GM04503 (cell line): ENCODE results near the gene ASB7.
"Not testable (repeated sequence)": the region's sequence is repeated elsewhere in the genome, so short reads cannot be mapped to it uniquely, and the experiment has no call there.

Experiments
- DNase-seq: peaks from one replicate; pipeline ENCODE4 v3.0.0-alpha.2; 2012; ENCODE audit warnings: low read depth

ASB7 gene

DNA sequence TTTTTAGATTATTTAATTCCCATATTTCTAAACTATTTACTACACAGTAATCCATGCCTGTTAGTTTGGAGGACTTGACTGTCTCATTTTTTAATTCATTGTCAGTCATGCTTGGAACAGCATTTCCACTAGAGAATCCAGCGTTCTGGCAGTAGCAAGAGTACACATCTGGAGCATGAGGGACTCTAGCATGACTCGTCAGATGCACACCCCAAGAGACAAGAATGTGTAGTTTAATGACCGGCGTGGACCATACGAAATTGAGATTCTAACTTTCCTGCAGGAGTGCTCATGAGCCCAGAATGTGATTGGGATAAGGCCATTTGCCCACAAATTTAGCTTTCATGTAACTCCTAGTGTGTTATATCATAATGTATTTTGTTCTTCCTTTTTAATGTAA is 48.9 kb downstream of the ASB7 start:
- peak; percentile 25 for DNase-seq

DNA sequence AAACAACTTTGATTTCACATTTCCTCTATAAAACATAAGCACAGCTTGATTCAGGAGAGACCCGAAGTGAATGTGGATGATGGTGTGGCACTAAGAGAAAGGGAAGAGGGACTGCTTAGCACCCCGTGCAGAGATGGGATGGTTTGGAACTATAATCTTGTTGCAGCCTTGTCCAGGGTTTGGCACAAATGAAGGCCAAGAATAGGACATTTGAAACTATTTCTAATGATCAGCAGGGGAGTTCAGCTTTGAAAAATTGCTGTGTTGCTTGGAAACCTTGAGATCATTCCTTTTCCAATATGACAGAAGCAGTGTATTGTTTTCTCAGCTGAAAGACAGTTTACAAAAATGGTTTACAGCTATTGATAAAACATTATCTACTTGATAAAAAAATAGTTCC is 49.7 kb downstream of the ASB7 start:
- DNase-seq: no peak

DNA sequence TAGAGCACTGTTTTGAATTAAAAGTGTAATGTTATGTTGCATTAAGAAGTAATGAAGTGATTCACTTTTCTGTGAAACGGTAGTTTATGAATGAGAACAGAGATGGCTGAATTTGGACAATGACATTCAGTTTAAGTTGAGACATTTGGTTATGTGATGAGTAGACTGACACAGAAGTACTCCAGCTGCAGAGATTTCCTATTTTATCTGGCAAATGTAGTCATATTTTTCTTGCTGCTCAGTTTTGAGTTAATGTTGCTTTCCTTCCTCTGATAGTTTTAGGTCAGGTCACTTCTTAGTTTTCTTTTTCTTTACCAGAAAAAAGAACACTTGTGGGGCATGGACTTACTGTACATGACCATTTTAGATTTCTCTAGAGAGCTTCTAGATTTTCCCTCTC is 51.2 kb downstream of the ASB7 start:
- DNase-seq: no peak

DNA sequence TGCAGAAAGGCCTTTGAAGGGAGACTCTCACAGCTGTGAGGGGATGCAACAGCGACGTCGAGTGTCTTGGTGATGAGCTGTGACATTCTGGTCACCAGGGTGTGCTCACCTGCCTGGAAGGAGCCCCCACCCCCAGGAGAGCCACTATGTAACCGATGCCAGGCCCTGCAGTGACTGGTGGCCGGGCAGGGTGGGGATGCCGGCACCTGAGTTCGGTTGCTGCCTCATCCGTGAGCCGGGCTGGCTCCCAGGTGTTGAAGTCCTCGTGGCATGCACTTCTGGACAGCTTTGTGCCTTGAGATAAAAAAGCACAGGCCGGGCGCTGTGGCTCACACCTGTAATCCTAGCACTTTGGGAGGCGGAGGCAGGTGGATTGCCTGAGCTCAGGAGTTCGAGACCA is 56.5 kb downstream of the ASB7 start:
- DNase-seq: no peak

DNA sequence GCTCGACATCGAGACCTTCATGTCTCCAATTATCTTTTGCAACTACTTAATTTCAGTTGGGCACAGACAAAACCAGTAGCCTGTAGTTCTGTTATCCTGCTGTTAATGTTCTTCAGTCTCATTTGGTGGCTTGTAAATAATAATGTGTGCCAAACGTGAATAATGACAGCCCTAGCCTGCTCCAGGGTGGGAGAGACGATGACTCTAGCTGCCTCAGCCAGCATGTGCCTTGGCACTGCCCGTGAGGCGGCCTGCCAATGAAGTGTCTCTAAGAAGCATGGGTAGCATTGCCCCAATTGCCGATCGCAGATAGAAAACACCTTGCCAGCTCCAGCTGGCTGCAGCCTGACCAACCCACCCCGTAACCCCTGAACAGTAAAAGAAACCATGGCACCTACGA is 58.8 kb downstream of the ASB7 start:
- DNase-seq: no peak

DNA sequence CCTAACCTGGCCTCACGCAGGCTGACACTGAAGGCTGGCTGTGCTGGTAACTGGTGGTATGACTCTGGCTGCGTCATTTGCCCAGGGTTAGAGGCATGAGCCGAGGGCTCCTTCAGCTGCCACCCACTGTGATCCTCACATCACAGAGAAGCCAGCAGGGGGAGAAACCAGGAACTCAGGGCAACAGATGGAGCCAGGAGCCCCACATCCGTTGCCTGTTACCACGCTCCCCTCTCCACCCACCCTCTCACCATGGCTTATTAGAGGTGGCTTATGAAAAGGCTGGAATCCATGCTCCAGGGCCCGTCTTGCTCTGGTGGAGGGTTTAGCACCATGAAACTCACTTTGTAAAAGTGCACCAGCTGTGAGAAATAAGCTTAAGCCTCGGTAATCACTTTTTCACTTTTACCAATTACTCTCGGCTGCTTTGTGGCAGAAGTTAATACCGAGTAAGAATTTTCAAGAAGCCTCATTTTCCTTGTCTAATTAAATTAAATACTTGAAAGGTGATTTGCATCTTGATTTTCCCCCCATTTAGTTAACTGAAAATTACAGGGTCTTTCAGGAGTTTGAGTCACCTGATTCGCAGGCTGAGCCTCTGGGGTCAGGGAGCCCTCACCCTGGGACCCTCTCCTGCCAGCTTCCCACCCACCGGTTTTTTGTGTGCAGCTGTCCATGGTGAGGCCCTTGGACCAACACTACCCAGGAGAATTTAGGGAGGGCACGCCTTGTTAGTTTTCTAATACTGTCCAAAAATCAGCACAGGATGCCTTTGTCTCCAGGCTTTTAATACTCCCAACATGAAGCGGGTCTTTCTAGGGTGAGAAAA is 60.9 kb downstream of the ASB7 start:
- no peak for DNase-seq

GRCh38 chr15:100663915-100664281 is 61.5 kb downstream of the ASB7 start:
- DNase-seq: no peak

GRCh38 chr15:100665570-100665969 is 63.2 kb downstream of the ASB7 start:
- DNase-seq: no peak

DNA sequence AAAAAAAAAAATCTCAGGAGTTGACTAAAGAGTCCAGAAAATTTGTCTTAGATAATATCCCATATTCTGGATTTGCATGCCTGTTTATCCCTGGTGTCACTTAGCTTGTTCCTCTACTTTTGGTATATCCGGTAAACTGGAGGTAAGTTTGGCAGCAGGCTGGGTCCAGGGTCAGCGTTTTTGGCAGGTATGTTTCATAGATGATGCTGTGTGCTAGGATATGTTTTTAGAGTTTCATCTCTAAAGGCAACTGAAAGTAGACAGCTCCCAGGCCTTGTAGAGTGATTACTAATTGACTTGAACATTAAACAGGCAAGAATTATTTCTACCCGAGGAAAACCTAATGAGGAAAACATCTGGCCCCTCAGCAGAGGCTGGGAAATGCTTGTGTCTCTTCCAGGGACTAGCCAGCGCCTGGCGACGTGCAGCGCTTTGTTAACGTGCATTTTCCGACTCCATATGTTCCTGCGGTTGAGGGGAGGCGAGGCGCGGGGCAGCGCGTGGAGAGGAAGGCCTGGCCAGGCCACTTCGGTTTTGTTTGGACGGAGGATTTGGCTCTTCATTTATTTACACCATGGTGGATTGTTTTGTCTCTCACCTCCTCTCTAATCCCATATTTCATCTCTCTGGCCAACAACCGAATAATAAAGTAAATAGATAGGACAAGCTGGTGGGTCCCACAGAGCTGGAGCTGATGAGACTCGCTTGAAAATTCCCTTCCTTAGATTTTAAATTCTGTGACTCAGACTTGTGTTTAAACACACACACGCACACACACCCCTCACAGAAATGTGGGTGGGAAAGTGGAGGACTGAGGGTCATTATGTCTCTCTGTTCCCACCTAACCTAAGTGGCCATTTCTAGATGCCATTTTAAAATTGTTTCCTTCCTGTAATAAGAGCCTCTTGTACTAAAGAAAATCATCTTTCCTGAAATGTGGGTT is 65.3 kb downstream of the ASB7 start:
- DNase-seq: no peak

DNA sequence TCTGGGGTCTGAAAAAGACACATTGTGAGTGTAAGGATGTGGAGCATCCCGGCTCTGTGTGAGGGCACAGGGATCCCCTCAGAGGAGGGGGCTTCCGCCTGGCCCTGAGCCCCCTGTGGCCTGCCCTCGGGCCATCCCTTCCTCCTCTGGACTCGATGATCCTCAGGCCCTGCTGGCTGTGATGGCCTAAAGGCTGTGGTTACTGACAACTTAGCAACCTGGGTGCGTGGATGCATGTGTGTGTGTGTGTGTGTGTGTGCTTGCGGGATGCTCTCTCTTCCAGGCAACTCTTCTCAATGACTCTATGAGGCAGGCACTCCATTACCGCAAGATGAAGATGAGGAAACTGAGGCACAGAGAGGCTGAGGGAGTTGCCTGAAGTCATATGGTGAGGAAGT is 66.0 kb downstream of the ASB7 start:
- no peak for DNase-seq

GRCh38 chr15:100669260-100669659 is 66.9 kb downstream of the ASB7 start:
- DNase-seq: no peak

DNA sequence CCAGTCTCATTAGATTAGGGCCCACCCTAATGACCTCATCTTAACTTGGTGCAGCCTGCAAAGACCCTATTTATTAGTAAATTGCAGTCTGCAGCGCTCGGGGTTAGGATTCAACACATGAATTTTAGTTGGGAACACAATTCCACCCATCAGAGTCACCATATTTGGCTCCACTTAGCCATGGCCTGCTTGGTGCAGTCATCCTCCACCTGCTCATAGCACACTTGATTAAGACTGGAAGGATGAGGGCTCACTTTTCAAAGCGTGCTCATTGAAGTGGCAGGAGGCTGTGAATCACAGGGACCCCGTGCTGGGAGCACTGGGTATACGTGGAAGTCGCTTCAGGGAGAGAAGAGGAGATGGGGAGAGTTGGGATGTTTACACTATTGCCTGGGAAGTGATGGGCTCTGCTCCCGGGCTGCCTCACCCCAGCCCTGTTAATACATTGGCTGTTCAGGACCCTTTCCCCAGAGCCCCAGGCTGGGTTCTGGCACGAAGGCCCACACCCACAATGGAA is 68.2 kb downstream of the ASB7 start:
- no peak for DNase-seq

- no peak for DNase-seq
These were observed 68.8 kb downstream of the ASB7 start for GRCh38 chr15:100671124-100671680.

DNA sequence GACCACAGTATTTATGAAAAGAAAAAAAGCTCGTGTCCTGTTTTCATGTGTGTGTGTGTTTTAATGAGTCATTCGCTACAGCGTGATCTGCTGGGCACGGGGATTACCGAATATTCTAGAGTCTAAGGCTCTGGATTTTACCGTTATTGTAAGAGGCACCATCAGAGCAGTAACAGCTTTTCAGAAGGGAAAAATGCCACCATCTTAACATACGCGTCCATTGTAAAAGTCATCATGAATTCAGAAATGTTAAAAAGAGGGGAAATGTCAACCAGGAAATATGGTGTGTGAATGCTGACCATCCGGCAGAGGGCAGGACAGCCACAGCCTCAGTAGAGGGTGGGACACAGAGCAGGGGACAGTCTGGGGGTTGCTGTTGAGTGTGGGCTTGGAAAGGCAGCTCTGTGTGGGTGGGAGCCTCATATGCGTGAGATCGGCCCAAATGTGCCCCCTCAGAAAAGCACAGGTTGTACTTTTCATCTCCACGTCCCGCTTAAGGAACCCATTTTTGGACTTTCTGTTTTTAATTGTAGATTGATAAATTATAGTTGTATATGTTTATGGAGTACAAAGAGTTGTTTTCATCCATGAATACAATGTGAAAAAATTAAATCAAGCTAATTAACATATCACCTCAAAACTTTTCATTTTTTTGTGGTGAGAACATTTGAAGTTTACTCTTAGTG is 69.6 kb downstream of the ASB7 start:
- DNase-seq: no peak

- no peak for DNase-seq
These were observed 70.6 kb downstream of the ASB7 start for GRCh38 chr15:100672959-100673358.

DNA sequence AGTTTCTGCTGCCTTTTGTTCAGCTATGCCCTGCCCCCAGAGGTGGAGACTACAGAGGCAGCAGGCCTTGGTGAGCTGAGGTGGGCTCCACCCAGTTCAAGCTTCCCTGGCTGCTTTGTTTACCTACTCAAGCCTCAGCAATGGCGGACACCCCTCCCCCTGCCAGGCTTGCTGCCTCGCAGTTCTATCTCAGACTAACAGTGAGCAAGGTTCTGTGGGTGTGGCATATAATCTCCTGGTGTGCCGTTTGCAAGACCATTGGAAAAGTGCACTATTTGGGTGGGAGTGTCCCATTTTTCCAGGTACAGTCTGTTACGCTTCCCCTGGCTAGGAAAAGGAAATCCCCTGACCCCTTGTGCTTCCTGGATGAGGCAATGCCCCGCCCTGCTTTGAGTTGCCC is 76.8 kb downstream of the ASB7 start:
- not testable (repeated sequence) for DNase-seq

DNA sequence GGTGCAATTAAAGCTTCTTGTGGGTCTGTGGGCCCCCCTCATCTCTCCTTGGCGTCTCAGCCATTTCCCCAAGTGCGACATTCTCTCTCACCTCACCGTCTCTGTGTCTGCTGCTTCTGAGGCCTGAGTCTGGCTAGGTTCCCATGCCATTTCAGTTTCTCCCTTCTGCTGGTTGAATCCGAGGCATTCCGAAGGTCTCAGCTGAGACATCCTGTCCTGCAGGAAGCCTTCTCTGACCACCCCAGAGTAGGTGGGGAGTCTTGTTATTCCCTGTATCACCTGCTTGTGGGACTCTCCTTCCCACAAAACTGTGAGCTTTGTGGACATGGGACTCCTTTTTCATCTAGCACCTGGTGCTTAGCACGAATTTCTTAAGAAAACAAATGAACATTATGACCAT is 78.3 kb downstream of the ASB7 start:
- no peak for DNase-seq

DNA sequence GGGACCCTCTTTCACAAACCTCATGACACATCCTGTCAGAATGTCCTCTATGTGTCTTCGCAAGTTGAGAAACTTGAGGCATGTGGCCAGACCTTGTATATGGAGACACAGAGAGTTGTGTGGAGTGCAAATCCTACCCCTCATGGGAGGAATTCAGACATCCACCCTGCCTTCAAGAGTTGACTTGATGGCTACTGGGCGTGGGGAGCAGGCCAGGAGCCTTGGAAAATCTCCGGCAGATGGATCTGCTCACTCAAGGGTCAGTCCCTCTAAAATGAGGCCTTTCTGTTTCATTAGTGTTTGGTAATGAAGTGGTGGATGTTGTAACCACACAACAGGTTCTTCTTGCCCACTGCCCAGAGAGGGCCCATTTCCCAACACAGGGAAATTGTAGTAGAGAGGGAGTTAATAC is 79.0 kb downstream of the ASB7 start:
- no peak for DNase-seq

GRCh38 chr15:100682468-100682867 is 80.1 kb downstream of the ASB7 start:
- DNase-seq: no peak

- no peak for DNase-seq
These were observed 81.0 kb downstream of the ASB7 start for GRCh38 chr15:100683434-100683833.

- no peak for DNase-seq
These were observed 82.2 kb downstream of the ASB7 start for GRCh38 chr15:100684591-100684990.
